HepG2 (cell line): Measurements from ENCODE around the gene RAB8A. TPM values are rescaled to one million over a fixed set of nuclear protein-coding genes. Genes with fewer than 3 reads are reported as not detected.

Experiments
- CHD2 ChIP-seq: IDR thresholded peaks from 2 replicates; pipeline ENCODE4 v1.6.1; 2011; ENCODE audit warnings: low read depth, low read length, improper control_type of control experiment
- GABPA ChIP-seq, 2 experiments: IDR thresholded peaks; 2 replicates each; pipeline ENCODE4 v1.6.1; 2011 to 2016; ENCODE audit warnings: low read depth in 2 of 2, low read length in 1 of 2, missing biosample characterization in 1 of 2, missing genetic modification characterization in 1 of 2
- GRHL1 ChIP-seq: sonication (generic); formaldehyde crosslinking; conservative IDR thresholded peaks from 2 replicates; pipeline ENCODE4 v1.8.0; 2022; ENCODE audit warnings: missing genetic modification reagents
- polyA plus RNA-seq, 8 experiments: library from polyadenylated mRNA; depleted of rRNA in 3 of 8; stranded (reverse) in 7 of 8; unstranded in 1 of 8; fragments of >200 nt; fragmentation: Illumina TruSeq in 4 of 8; extraction: Trizol in 4 of 8; gene quantifications; 2 replicates each; pipeline versions ENCODE4 v1.2.1 to v1.2.3, GENCODE V29; 2011 to 2016; ENCODE audit warnings: low read depth in 4 of 8, missing spikeins in 1 of 8, mixed read lengths in 1 of 8; ENCODE audit not compliant: insufficient read depth in 1 of 8
- total RNA-seq, 5 experiments: library from RNA; depleted of rRNA; stranded (reverse); fragments of >200 nt; fragmentation: Illumina TruSeq; extraction: Trizol; gene quantifications; 2 replicates each; pipeline ENCODE4 v1.2.3, GENCODE V29; 2016; ENCODE audit warnings: low read depth in 1 of 5
- TF ChIP-seq, protein P1 (sequence below): sonication (generic); formaldehyde crosslinking; IDR thresholded peaks from 2 replicates; pipeline ENCODE4 v1.4.0; 2020; ENCODE audit warnings: low read depth, missing genetic modification reagents

The RAB8A gene
- total and polyA plus RNA-seq, 2 of the 13 experiments (the other 11 are each of a cell fraction or from before 2014, with no cell fraction given) = 36.7 to 45.0 TPM

DNA sequence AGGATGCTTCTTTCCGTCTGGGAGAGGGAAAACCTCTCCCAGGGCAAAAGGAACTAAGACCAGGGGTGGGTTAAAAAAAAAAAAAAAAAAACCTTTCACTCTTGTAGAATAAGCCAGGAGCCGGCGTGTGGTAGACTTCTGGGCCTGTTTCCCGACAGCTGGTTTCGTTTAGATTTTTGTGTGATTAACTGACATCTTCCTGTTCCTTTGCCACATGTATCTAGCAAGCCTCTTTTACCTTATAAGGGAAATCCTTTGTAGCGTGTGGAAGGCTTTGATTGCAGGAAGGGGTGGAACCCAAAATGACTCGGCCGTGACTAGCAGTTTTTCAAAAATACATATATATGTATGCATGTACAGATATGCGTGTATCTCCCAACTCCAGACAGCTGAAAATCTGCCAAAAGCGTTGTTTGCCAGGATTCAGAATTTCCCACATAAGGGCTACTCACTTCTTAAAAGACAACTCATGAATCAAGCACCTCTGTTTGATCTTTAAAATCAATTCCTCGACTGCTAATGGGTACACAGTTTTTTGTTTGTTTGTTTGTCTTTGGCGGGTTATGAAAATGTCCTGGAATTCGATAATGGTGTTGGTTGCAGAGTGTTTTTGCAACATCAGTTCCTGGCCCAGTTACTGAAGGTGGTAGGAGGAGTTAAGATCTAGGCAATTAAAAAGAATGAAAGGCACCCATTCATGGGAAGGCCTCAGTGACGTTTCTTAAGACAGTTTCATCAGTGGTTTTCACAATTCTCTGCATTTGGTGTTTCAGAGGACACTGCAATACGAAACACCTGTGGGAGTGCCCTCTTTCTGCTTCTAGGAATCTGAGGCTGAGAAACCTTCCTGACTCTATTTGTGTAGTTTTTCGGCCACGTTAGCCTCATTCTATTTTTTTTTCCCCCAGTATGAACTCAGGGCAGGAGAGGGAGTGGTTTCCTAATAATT, 32.7 kb upstream of the RAB8A start (continued):
- TF ChIP-seq GRHL1 (no peak), GABPA (IDR thresholded peaks at IDR 0.05; ENCODE audit: low read depth, low read length) (no peak), GABPA (CRISPR knock-in tag; IDR thresholded peaks at IDR 0.05; ENCODE audit: low read depth) (peak; percentile 12; the same call in 1 of the 2 replicates), CHD2 (no peak)
- TF ChIP-seq, protein P1, sequence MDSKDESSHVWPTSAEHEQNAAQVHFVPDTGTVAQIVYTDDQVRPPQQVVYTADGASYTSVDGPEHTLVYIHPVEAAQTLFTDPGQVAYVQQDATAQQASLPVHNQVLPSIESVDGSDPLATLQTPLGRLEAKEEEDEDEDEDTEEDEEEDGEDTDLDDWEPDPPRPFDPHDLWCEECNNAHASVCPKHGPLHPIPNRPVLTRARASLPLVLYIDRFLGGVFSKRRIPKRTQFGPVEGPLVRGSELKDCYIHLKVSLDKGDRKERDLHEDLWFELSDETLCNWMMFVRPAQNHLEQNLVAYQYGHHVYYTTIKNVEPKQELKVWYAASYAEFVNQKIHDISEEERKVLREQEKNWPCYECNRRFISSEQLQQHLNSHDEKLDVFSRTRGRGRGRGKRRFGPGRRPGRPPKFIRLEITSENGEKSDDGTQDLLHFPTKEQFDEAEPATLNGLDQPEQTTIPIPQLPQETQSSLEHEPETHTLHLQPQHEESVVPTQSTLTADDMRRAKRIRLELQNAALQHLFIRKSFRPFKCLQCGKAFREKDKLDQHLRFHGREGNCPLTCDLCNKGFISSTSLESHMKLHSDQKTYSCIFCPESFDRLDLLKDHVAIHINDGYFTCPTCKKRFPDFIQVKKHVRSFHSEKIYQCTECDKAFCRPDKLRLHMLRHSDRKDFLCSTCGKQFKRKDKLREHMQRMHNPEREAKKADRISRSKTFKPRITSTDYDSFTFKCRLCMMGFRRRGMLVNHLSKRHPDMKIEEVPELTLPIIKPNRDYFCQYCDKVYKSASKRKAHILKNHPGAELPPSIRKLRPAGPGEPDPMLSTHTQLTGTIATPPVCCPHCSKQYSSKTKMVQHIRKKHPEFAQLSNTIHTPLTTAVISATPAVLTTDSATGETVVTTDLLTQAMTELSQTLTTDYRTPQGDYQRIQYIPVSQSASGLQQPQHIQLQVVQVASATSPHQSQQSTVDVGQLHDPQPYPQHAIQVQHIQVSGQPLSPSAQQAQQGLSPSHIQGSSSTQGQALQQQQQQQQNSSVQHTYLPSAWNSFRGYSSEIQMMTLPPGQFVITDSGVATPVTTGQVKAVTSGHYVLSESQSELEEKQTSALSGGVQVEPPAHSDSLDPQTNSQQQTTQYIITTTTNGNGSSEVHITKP = no peak
